Ovary (tissue), 3 donors: ENCODE data around the gene KLRK1.

ENCODE experiments used
- CTCF ChIP-seq, 3 donors: fragments of 450-650 bp in 2 of 3; fragments of 200-600 bp in 1 of 3; IDR thresholded peaks; one replicate each; pipeline versions ENCODE4 v1.5.1 to v1.8.0; 2016 to 2022; ENCODE audit warnings: antibody characterized with exemption in 3 of 3, mild to moderate bottlenecking in 1 of 3
- EP300 ChIP-seq: sonication (generic); formaldehyde crosslinking; IDR thresholded peaks from one replicate; pipeline ENCODE4 v1.6.1; 2017; ENCODE audit warnings: antibody characterized with exemption
- POLR2A ChIP-seq: fragments of 450-650 bp; IDR thresholded peaks from one replicate; pipeline ENCODE4 v1.6.1; 2017; ENCODE audit warnings: antibody characterized with exemption, mild to moderate bottlenecking, moderate library complexity
- donor health status: DM: no; HTN: no; CAD: no.

- no peak for TF ChIP-seq CTCF (IDR thresholded peaks at IDR 0.05)
- TF ChIP-seq POLR2A: no peak
- TF ChIP-seq EP300: no peak
Measured at GRCh38 chr12:10358131-10358530, 31.7 kb downstream of the KLRK1 start.
